ENCODE measurements around the gene ANKRD34B. TPM values are rescaled to one million over a fixed set of nuclear protein-coding genes. Genes with fewer than 3 reads are reported as not detected.
"Not testable (repeated sequence)": the region's sequence is repeated elsewhere in the genome, so short reads cannot be mapped to it uniquely, and the experiment has no call there.

The ANKRD34B gene
- not detected in 2 replicates for total RNA-seq

DNA sequence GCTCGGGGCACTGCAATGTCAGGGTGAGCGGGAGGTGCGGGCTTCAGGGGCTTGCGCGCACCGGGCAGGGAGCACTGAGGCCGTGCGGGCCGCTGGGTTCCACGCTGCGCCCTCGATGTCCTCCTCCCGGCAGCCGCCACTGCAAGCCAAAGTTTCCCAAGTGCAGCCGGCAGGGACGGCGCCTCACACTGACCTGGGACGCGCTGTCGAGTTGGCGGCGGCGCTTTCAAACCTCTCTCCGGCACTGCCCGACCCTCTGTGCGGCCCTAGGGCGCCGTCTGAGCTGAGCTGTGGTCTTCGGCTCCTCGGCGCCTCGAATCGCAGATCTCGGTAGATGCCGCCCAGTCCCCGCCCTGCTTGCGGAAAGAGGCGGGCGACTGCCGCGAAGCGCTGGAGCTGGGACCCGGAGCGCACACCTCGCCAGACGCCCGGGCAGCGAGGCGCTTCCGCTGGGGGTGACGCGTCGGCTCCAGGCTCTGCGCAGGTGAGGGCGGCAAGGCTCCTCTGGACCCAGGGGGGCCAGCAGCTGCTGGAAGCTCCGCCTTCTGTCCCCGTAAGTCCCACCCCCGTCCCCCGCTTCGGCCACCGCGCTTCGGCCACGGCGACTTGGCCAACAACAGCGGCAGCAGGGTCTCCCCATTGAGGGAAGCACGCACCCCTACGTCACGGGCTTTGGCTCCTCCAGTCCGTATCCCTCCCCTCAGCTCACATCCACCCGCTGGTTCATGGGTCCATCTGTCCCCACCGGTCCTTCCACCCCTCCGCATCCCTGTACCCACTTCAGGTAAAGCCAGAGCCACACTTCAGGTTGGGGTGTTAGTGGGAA is at the start of gene ANKRD34B:
TSS of gene ANKRD34B (minus strand) at position 320 of the 826 bp plus-strand sequence. CDS start 10,261 bp downstream, outside the sequence.
- no peak for DNase-seq (ENCODE audit: low read depth, low spot score)

DNA sequence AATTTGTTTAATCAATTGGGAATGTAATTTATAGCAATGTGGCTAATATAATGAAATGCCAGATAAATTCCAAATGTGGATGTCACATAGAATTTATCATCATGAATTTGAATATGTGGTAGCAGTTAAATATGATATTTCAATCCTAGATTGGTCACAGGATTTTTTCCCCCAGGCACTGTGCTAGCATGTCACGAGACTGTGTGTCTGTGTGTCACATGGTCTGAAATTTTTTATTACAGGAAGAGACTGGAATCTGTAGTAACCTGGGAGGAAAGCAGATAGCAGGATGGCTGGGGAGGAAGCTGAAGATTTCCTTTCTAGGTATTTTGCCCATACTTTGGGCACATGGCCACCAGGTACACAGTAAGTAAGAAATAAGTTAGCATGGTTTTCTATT is 49.0 kb upstream of the ANKRD34B start:
- DNase-seq (ENCODE audit: low read depth, low spot score) = no peak

DNA sequence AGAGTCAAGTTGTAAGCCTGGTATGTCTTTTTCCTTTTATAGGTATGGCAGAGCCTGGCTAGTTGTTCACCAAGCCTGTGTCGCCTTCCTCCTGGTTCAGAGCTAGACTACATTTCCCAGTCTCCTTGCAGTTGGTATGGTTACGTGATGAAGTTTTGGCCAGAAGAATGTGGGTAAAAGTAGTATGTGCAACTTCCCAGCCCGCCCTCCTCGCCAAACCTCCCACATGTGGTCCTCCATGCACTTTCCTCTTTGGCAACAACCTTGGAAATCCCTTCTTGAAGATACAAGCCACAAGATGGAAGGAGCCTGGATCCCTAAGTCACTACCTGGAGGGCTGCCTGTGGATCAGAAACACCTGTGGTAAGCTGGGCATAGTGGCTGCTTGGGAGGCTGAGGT is 48.4 kb upstream of the ANKRD34B start:
- no peak for DNase-seq (ENCODE audit: low read depth, low spot score)

DNA sequence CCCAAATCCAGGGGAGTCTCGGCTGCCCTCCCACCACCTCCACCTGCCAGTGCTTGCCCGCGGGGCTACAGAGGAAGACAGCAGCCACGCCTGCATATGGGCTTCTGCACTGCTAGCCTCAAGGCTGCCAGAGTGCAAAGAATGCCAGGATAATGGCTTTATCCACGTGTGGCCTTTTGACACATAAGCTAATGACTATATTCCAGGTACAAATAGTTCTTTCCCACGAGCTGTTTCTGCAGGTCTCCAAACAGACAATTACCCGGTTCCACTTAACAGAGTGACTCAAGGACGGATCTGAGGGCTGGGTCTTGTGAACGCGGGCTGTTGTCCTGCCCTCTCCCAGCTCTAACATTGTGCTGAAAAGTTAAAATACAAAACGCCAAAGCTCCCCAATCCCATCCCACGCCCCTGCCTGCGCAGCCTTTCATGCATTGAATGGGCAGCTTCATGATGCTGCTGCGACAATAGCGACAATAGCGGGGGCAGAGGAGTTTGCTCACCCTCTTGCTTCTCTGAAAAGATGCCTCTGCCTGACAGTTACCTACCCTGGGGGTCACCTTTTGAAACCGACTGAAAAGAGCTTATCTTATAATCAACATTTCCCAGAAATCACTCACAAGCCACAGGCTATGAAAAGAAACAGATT is 45.3 kb upstream of the ANKRD34B start:
- no peak for DNase-seq (ENCODE audit: low read depth, low spot score)

DNA sequence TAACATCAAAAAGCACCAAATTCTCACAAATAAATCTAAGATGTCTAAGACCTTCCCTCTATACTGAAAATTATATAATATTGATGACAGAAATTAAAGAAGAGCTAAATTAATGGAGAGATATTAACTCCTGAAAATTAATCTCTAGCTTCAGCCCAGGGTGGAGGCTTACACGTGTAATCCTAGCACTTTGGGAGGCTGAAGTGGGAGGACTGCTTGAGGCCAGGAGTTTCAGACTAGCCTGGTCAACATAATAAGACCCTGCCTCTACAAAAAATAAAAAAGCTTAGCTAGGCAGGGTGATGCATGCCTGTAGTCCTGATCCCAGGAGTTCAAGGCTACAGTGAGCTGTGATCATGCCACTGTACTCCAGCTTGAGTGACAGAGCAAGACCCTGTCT is 39.6 kb upstream of the ANKRD34B start:
- no peak for DNase-seq (ENCODE audit: low read depth, low spot score)

DNA sequence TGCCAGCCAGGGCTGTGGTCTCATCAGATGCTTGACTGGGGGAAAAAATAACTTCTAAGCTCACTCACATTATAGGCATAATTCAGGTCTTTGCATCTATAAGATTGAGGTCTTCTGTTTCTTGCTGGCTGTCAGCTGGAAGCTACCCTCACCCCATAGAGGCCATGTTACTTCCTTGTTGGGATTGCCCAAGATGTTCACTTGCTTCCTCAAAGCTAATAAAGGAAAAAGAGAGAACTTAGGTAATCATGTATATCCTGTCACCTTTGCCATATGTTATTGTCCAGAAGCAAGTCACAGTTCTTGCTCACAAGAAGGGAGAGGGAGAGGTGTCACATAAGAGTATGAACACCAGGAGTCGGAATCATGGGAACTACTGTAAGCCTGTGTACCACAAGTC is 38.7 kb upstream of the ANKRD34B start:
- no peak for DNase-seq (ENCODE audit: low read depth, low spot score)

DNA sequence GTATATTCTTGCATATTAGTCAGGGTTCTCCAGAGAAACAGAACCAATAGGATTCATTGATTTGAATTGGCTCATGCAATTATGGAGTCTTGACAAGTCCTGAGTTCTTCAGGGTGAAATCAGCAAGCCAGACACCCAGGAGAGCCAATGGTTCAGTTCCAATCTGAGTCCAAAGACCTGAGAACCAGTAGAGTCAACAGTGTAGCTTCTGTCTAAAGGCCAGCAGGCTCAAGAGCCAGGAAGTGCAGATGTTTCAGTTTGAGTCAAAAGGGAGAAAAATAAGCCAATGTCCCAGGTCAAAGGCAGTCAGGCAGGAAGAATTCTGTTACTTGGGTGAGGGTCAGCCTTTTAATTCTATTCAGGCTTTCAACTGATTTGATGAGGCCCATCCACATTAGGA is 37.8 kb upstream of the ANKRD34B start:
- DNase-seq (ENCODE audit: low read depth, low spot score) = no peak

DNA sequence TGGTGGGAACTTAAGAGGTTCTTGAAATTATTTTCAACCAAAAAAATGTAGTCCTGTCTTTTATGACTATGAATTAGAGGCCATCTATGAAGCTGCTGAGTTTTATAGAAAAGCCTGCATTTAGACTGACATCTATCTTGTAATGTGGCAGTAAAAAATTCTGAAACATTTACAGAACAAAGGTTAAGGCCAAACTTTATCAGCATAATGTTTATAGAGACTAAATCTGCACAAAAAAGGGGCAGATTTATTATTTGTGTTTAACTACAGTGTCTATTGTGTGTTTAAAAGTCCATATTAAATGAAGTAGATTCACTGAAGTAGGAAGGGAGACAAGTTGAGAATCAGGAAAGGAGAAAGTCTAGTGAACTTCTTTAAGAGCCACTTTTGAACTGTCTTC is 37.3 kb upstream of the ANKRD34B start:
- DNase-seq (ENCODE audit: low read depth, low spot score) = no peak

DNA sequence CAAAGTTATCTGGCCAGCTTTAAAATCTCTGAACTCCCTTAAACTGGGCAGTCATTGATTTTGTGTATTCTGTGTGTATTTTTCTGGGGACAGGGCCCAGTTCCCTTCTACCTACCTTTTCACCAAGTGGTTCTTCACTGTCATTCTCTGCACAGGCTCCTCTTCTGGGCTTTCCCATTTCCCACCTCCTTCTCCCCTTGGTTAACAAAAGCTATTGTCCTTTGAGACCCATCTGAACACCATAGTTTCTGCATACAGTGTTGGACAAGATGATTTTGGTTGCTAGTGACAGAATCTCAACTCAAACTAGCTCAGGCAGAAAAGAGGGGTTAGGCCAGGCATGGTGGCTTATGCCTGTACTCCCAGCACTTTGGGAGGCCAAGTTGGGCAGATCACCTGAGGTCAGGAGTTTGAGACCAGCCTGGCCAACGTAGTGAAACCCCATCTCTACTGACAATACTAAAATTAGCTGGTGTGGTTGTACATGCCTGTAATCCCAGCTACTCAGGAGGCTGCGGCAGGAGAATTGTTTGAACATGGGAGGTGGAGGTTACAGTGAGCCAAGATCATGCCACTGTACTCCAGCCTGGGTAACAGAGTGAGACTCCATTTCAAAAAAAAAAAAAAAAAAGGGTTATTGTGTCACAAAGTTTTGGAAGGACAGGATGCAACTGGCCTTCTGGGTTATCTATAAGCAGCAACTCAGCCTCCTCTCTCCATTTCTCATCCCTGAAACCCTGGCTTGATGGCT is 31.0 kb upstream of the ANKRD34B start:
- no peak for DNase-seq (ENCODE audit: low read depth, low spot score)

DNA sequence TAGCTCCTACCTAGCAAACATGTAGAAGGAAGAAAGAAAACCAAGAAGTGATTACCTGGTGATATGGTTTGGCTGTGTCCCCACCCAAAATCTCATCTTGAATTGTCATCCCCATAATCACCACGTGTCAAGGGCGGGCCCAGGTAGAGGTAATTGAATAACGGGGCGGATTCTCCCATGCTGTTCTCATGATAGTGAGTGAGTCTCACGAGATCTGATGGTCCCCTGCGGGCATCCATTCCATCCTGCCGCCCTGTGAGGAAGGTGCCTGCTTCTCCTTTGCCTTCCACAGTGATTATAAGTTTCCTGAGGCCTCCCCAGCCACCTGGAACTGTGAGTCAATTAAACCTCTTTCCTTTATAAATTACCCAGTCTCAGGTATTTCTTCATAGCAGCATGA is 27.4 kb upstream of the ANKRD34B start:
- no peak for DNase-seq (ENCODE audit: low read depth, low spot score)

DNA sequence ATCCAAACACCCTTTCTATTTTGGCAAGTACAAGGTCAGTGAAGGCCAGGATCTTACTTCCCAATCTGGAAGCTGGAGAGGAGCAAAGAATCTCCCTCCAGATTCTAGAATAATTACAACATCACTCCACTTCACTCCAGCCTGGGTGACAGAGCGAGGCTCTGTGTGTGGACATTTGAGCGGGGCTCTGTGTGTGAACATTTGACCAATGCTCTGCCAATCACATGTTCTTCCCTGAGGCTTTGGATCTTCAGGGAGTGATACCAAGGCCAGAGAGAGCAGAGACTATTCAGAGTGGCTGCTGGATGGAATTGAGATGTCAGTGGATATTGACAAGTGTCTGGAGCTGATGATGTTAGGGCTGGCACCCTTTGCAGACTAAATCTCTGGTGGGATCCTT is 24.7 kb upstream of the ANKRD34B start:
- DNase-seq (ENCODE audit: low read depth, low spot score) = no peak

DNA sequence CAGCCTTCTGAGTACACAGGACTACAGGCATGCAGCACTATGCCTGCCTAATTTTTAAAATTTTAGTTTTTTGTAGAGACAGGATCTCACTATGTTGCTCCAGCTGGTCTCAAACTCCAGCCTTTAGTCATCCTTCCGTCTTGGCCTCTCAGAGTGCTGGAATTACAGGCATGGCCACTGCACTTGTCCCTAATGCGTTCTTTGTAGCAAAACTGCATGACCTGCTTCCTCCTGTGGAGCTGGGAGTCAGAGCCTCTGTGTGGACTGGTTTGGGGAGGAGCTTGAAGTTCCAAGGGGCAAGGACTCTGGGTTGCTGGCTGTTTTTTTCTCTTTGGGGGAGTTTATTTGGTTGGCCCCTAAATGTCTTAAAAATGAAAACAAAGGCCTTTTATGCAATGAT is 22.7 kb upstream of the ANKRD34B start:
- no peak for DNase-seq (ENCODE audit: low read depth, low spot score)

DNA sequence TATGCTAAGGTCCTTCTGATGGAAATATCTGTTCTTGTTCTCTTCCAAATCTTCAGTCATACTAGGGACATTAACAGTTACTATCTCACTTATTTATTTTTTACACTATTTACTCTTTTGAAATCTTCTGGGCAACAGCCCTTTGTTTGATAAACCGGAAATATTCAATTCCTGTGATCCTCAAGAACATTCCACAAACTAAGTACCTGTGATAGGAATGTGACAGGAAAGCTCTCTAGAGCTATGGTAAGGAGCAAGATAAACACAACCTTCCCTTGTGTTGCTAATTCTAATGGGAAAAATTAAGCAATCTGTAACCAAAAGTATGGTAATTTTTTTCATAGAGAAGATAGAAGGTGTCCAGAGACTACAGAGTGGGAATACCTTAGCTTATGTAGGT is 22.0 kb upstream of the ANKRD34B start:
- DNase-seq (ENCODE audit: low read depth, low spot score) = no peak

DNA sequence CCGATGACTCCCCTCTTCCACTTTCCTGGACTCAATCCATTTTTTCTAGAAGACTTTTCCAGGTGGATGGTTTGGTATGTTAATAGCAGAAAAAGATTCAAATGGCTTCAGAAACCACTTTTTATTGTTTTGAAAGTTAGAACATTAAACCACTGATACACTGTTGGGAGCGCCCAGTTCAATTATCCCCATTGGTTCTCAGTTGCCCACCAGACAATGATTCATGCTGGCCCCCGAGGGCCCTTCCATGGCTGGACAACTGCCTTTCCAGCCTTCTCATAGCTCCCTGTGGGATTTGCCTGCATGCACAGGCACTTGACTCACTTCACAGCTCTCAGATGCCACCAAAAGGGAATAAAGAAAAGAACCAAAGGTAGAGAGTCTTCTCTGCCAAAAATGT is 21.3 kb upstream of the ANKRD34B start:
- no peak for DNase-seq (ENCODE audit: low read depth, low spot score)

DNA sequence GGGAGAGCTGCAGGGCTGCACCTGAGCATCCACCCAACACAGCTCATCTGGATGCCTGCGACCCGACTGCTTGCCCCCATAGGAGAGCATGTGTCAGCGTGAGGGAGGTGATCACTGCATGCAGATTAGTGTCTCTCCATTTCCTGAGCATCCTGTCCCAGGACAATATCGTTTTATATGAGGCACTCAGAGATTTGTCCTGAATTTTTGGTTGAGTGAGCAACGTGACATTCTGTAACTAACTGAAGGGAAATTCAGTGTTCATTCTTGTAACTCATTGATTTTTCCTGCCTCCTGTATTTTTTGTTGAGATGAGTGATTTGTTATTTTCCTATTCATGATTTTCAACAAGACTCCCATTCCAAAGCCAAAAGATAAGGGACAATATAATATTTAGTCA is 20.7 kb upstream of the ANKRD34B start:
- no peak for DNase-seq (ENCODE audit: low read depth, low spot score)

DNA sequence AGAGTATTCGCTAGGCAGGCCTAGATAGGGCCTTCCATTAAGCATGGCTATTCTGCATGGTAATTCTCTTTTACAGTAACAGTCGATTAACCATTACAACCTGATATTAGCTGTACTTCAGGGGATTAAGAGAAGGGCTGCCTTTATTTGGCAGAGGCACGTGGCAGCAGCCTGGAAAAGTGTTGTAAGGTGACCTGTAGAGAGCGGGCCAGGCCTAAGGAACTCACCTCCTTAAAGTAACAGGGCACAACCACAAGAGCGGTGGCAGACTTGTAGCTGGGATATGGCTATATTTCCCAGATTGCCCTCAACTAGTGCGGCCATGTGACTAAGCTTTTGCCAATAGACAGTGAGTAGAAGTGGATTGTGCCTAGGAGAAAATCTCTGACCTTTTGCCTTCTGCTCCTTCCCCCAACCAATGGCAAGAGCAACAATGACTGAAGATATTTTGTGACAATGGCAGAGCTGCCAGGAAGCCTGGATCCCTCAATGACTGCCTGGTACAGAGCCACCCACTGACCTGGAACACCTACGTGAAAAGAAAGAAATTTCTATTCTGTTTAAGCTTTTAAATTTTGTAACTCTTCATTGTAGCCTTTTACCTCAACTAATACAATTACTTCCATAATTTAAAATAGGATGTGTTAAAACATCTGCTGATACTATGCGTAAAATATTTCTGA is 18.9 kb upstream of the ANKRD34B start:
- no peak for DNase-seq (ENCODE audit: low read depth, low spot score)

DNA sequence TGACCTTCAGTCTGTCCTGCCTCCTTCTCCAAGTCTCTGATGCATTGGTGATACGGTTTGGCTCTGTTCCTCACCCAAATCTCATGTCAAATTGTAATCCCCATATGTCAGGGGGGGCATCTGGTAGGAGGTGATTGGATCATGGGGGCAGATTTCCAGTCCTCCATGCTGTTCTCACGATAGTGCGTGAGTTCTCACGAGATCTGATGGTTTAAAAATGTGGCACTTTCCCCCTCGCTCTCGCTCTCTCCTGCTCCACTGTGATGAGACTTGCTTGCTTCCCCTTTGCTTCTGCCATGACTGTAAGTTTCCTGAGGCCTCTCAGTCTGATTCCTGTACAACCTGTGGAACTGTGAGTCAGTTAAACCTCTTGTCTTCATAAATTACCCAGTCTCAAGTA is 14.7 kb upstream of the ANKRD34B start:
- DNase-seq (ENCODE audit: low read depth, low spot score) = no peak

DNA sequence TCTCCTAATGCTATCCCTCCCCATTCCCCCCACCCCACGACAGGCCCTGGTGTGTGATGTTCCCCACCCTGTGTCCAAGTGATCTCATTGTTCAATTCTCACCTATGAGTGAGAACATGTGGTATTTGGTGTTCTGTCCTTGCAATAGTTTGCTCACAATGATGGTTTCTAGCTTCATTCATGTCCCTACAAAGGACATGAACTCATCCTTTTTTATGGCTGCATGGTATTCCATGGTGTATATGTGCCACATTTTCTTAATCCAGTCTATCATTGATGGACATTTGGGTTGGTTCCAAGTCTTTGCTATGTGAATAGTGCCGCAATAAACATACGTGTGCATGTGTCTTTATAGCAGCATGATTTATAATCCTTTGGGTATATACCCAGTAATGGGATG is 10.2 kb upstream of the ANKRD34B start:
- DNase-seq (ENCODE audit: low read depth, low spot score) = not testable (repeated sequence)

DNA sequence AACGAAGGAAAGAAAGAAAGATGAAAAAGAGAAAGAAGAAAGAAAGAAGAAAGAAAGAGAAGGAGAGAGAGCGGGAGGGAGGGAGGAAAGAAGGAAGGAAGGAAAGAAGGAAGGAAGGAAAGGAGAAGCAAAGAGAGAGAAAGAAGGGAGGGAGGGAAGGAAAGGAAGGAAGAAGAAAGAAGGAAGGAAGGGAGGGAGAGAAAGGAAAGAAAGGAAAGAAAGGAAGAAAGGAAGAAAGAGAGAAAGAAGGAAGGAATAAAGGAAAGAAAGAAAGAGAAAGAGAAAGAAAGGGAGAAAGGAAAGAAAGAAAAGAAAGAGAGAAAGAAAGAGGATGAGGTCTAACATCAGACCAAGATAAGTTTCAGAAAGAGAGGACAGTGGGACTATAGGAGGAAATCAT is 9.0 kb upstream of the ANKRD34B start:
- no peak for DNase-seq (ENCODE audit: low read depth, low spot score)

DNA sequence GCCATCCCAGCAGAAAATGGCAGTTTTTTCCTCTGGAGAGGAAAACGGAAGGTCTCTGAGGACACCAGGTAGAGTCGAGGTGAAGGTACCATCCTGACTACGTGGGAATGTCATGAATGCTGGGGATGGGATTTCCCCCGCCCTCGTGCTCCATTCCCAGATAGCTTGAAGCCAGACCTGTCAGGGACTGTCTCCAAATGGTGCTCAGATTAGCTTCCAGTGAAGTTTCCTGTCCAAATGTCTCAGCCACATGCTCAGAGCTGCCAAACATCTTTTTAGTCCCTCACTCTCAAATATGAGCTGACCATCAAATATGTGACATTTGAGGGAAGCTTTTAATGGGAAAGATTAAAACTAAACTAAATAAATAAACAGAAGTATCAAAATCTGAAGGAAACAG is 7.6 kb upstream of the ANKRD34B start:
- DNase-seq (ENCODE audit: low read depth, low spot score) = no peak

DNA sequence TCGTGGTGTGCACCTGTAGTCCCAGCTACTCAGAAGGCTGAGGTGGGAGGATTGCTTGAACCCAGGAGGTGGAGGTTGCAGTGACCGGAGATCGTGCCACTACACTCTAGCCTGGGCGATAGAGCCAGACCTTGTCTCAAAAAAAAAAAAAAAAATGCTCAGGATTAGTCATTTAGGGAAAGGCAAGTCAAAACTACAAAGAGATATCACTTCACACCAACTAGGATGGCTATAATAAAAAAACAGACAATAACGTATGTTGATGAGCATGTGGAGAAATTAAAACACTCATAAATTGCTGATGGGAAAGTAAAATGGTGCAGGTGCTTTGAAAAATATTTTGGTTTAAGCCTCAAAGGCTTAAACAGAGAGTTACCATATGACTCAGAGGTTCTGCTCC is 6.3 kb upstream of the ANKRD34B start:
- DNase-seq (ENCODE audit: low read depth, low spot score) = no peak

DNA sequence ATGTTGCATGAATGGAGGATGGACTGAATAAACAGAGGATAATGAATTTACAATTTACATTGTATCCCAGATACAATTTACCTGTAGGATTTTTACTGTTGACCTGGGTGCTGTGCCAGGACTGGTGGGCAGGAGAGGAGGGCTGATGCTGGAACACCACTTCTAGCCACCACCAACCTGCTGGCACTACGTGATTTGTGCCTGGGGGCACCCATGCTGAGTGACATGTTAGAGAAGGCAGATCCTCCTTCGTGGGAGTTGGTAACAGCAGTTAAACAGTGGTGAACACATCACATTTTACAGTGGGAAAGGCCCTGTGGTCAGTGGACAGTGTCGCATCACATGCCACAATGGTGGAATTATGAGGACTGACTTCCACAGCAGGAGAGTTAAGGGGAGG is 3.0 kb upstream of the ANKRD34B start:
- no peak for DNase-seq (ENCODE audit: low read depth, low spot score)

All from pulmonary artery endothelial cell (primary cell).